Measurements from ENCODE around the gene EXOC3L1.

The EXOC3L1 gene

GRCh38 chr16:67144943-67145342 lies 45.0 kb downstream of the EXOC3L1 start:
- no peak for DNase-seq

DNA sequence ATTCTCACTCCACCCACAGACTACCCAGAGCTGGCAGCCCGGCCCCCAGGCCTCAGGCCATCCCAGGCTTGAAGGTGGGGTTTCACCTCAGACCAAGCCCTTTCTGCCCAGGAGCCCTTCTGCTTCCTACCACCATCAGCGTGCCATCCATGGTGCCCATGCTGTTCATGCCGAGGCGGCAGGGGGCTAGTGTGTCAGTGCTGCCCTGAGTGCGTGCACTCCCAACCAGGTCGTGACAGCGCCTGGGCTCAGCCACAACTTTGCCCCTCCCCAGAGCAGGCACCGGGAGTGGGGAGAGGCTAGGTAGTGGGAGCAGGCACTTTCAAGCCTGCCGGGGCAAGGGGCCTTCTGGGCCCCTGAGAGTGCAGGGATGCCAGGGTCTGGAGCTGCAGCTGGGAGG lies 47.6 kb downstream of the EXOC3L1 start:
- DNase-seq: no peak

DNA sequence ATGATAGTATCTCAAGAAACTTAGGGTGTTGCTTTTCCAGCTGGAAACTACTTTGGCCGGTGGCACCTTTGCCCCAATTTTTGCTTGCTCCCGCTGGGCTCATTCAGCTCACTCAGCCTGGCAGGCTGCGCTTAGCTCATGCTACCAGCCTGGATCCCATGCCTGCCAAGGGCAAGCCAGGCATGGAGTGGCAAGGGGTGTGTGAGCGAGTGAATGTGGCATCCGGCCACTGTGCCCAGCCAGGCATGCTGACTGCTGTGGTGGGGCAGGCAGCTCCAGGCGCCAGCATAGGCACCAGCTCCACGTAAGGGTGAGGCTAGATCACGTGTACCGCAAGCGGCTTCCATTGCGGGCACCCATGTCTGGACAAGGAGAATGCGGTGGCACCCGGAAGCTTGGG lies 48.5 kb downstream of the EXOC3L1 start:
- no peak for DNase-seq

DNA sequence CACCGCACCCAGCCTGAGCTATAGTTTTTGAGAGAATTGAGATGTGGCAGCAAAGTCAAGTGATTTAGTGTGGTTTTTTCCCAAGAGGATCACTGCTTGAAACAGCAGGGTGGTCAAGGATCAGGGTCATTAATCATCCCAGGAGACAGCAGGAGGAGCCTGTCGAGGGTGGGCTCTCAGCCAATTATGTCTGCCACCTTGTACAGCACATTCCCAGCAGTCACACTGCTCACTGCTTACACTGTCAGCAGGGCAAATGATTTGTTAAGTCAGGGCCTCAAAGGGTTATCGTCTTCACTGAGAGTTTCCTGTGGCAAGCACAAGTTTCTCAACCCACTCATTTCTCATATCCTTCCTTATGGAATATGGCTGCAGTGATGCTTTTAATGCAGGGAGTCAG lies 52.3 kb downstream of the EXOC3L1 start:
- DNase-seq: no peak
